K562 (cell line): ENCODE measurements around the gene TMEM192. TPM values are rescaled to one million over a fixed set of nuclear protein-coding genes. Genes with fewer than 3 reads are reported as not detected.

ENCODE experiments used
- ATAC-seq: fragments of 200-7000 bp; cut with Tn5 transposase; 3 replicates; pipeline ENCODE4 v1.9.1; 2020; ENCODE audit warnings: moderate library complexity
- BruUV-seq: library from RNA; stranded (reverse); fragments of 400-500 nt; replicated peaks from 2 replicates; lab custom pipeline; 2021; lab: Mats Ljungman, UMichigan
- CTCF ChIA-PET: fragments of 300-600 bp; formaldehyde crosslinking; extraction: SDS; loops from one replicate; lab custom pipeline; 2021; ENCODE audit warnings: low intra/inter-chr PET ratio; lab: Yijun Ruan, JAX
- POLR2A ChIA-PET: fragments of 300-600, 350-650 bp; sonication (Branson Sonifier 250); formaldehyde crosslinking; extraction: SDS; loops from one replicate; lab custom pipeline; 2021; ENCODE audit warnings: antibody characterized with exemption, inconsistent platforms; lab: Yijun Ruan, JAX
- DNase-seq, 4 experiments: peaks; one replicate each; pipeline versions ENCODE4 v3.0.0 to v3.0.0-alpha.2; 2011 to 2018; ENCODE audit warnings: low spot score in 3 of 4, mixed read lengths in 3 of 4; ENCODE audit errors: extremely low read depth in 1 of 4
- FAIRE-seq: peaks from 2 replicates; lab custom pipeline; 2011; peaks lifted over from hg19 to GRCh38; lab: Jason Lieb, UNC
- H2AFZ ChIP-seq: 2 replicates; pipeline ENCODE4 v1.6.0; 2011; ENCODE audit warnings: low read depth, low read length, control low read depth, inconsistent platforms
- H3K27ac ChIP-seq: fragments of 200-600 bp; 3 replicates; pipeline ENCODE4 v1.8.0; 2011; ENCODE audit warnings: low read depth, mild to moderate bottlenecking, control low read depth, inconsistent platforms, low read length, moderate library complexity, mixed read lengths; ENCODE audit errors: extremely low read depth
- H3K27me3 ChIP-seq, 2 experiments: fragments of 300-600 bp in 1 of 2; 2 replicates in 1 of 2; 3 replicates in 1 of 2; pipeline versions ENCODE4 v1.6.0 to v1.8.0; 2011; ENCODE audit warnings: inconsistent platforms in 2 of 2, low read length in 2 of 2, mild to moderate bottlenecking in 1 of 2, mixed read lengths in 1 of 2, moderate library complexity in 1 of 2; ENCODE audit not compliant: control insufficient read depth in 2 of 2, insufficient read depth in 2 of 2
- H3K36me3 ChIP-seq: fragments of 300-600 bp; 3 replicates; pipeline ENCODE4 v1.8.0; 2011; ENCODE audit warnings: mild to moderate bottlenecking, low read length, inconsistent platforms; ENCODE audit not compliant: control insufficient read depth, insufficient read depth
- H3K4me1 ChIP-seq, 2 experiments: fragments of 200-600 bp in 1 of 2; replicated peaks in 1 of 2; 2 replicates in 1 of 2; 3 replicates in 1 of 2; pipeline versions ENCODE4 v1.5.1 to v1.8.0; 2011; ENCODE audit warnings: inconsistent platforms in 2 of 2, low read length in 2 of 2, mild to moderate bottlenecking in 1 of 2, mixed read lengths in 1 of 2, moderate library complexity in 1 of 2; ENCODE audit not compliant: control insufficient read depth in 2 of 2, insufficient read depth in 2 of 2
- H3K4me2 ChIP-seq: 2 replicates; pipeline ENCODE4 v1.6.1; 2011; ENCODE audit warnings: low read length, control low read depth, inconsistent platforms, mixed read lengths; ENCODE audit not compliant: insufficient read depth
- H3K4me3 ChIP-seq: fragments of 200-600 bp; sonication (generic), shearing (Covaris generic); 2 replicates; pipeline ENCODE4 v1.5.1; 2016; ENCODE audit warnings: control low read depth, inconsistent platforms
- H3K79me2 ChIP-seq: fragments of 200-600 bp; 3 replicates; pipeline ENCODE4 v1.8.0; 2011; ENCODE audit warnings: low read length, inconsistent platforms; ENCODE audit not compliant: control insufficient read depth, insufficient read depth
- H3K9ac ChIP-seq, 2 experiments: 2 replicates each; pipeline versions ENCODE4 v1.6.0 to v1.6.1; 2011; ENCODE audit warnings: low read depth in 2 of 2, low read length in 2 of 2, control low read depth in 1 of 2, inconsistent platforms in 1 of 2, mild to moderate bottlenecking in 1 of 2, mixed read lengths in 1 of 2; ENCODE audit not compliant: insufficient read depth in 1 of 2
- H3K9me1 ChIP-seq: one replicate; pipeline ENCODE4 v1.6.0; 2011; ENCODE audit warnings: inconsistent platforms, mild to moderate bottlenecking, low read length, moderate library complexity; ENCODE audit not compliant: control insufficient read depth, insufficient read depth
- H3K9me3 ChIP-seq: replicated peaks from 2 replicates; pipeline ENCODE4 v1.5.1; 2011; ENCODE audit warnings: low read depth, low read length, inconsistent platforms; ENCODE audit not compliant: control insufficient read depth, insufficient read depth
- H4K20me1 ChIP-seq: replicated peaks from 2 replicates; pipeline ENCODE4 v1.6.1; 2011; ENCODE audit warnings: low read length, inconsistent platforms, mixed read lengths; ENCODE audit not compliant: control insufficient read depth, insufficient read depth
- ATF2 ChIP-seq: sonication (generic); formaldehyde crosslinking; IDR thresholded peaks from 2 replicates; pipeline ENCODE4 v1.8.1; 2022; ENCODE audit warnings: missing genetic modification reagents
- ESRRB ChIP-seq: fragments of 250-450 bp; sonication (Bioruptor Pico); IDR thresholded peaks from 2 replicates; pipeline ENCODE4 v1.5.0; 2020; ENCODE audit warnings: mild to moderate bottlenecking, moderate library complexity, borderline replicate concordance
- GTF2F1 ChIP-seq: IDR thresholded peaks from 2 replicates; pipeline ENCODE4 v1.6.1; 2011; ENCODE audit warnings: low read depth, low read length, improper control_type of control experiment
- HDAC1 ChIP-seq, 2 experiments: fragments of 450-650 bp; IDR thresholded peaks; 2 replicates each; pipeline ENCODE4 v1.6.1; 2016 to 2017; ENCODE audit warnings: inconsistent platforms in 1 of 2, mild to moderate bottlenecking in 1 of 2, moderate library complexity in 1 of 2
- HDAC6 ChIP-seq: IDR thresholded peaks from 2 replicates; pipeline ENCODE4 v1.6.1; 2012; ENCODE audit warnings: low read depth, mild to moderate bottlenecking, control low read depth, inconsistent platforms, low read length, moderate library complexity
- KLF1 ChIP-seq: fragments of 450-650 bp; IDR thresholded peaks from 2 replicates; pipeline ENCODE4 v1.6.1; 2016; ENCODE audit warnings: missing genetic modification characterization, missing compliant biosample characterization
- PHB2 ChIP-seq: fragments of 450-650 bp; IDR thresholded peaks from 2 replicates; pipeline ENCODE4 v1.6.1; 2017; ENCODE audit warnings: low read depth
- PHF20 ChIP-seq: fragments of 450-650 bp; IDR thresholded peaks from 2 replicates; pipeline ENCODE4 v1.6.1; 2018; ENCODE audit not compliant: partially characterized antibody
- SMAD2 ChIP-seq: fragments of 150-350 bp; IDR thresholded peaks from 2 replicates; pipeline ENCODE4 v1.6.1; 2014; ENCODE audit warnings: low read depth, mild to moderate bottlenecking, low read length
- SMARCB1 ChIP-seq: IDR thresholded peaks from 2 replicates; pipeline ENCODE4 v1.6.1; 2011; ENCODE audit warnings: improper control_type of control experiment, low read depth; ENCODE audit not compliant: insufficient read length
- SMARCE1 ChIP-seq: fragments of 450-650 bp; IDR thresholded peaks from 2 replicates; pipeline ENCODE4 v1.7.1; 2016; ENCODE audit warnings: mild to moderate bottlenecking
- SREBF1 ChIP-seq: fragments of 150-350 bp; IDR thresholded peaks from 2 replicates; pipeline ENCODE4 v1.6.1; 2014; ENCODE audit warnings: antibody characterized with exemption, low read depth, low read length, borderline replicate concordance
- SRSF3 ChIP-seq: fragments of 200-400 bp; formaldehyde crosslinking; IDR thresholded peaks from 2 replicates; pipeline ENCODE4 v1.6.1; 2016; ENCODE audit warnings: mild to moderate bottlenecking, low read length, moderate library complexity; ENCODE audit not compliant: insufficient read depth
- TCF7 ChIP-seq: sonication (generic); IDR thresholded peaks from 2 replicates; pipeline ENCODE4 v1.6.1; 2016; ENCODE audit warnings: antibody characterized with exemption, borderline replicate concordance
- ZBTB34 ChIP-seq: fragments of 250-450 bp; sonication (Bioruptor Pico); IDR thresholded peaks from 2 replicates; pipeline ENCODE4 v1.8.0; 2021; ENCODE audit warnings: mild to moderate bottlenecking, moderate library complexity
- ZSCAN29 ChIP-seq: fragments of 450-650 bp; IDR thresholded peaks from 2 replicates; pipeline ENCODE4 v1.6.1; 2017
- WGBS: fragments of 100-300 bp; shearing (Covaris generic); methylation state at CpG from one replicate; pipeline ENCODE4 v1.1.6; 2016; ENCODE audit warnings: low coverage, mixed read lengths; ENCODE audit not compliant: insufficient coverage; ENCODE audit errors: missing lambda C conversion rate; 5-methylcytosine and 5-hydroxymethylcytosine counted together
- in situ Hi-C: fragments of 300-500 bp; cut with MboI; formaldehyde crosslinking; loops from 4 replicates; pipeline ENCODE4 v1.15.0; 2018; ENCODE audit warnings: inconsistent platforms, mixed read lengths
- intact Hi-C: fragments of 100-400 bp; cut with micrococcal nuclease; formaldehyde crosslinking; loops from 2 replicates; pipeline ENCODE4 v1.14.2; 2022
- polyA plus RNA-seq, 8 experiments: library from polyadenylated mRNA; depleted of rRNA in 4 of 8; stranded (reverse) in 5 of 8; unstranded in 3 of 8; fragments of >200 nt; fragmentation: Nextera tagmentation in 2 of 8; fragmentation: Illumina TruSeq in 1 of 8; extraction: Ambion mirVana in 2 of 8; extraction: Trizol in 1 of 8; gene quantifications; 2 replicates each; pipeline versions ENCODE4 v1.2.1 to v1.2.3, GENCODE V29; 2011 to 2014; ENCODE audit warnings: inconsistent platforms in 1 of 8, missing spikeins in 1 of 8
- total RNA-seq, 7 experiments: library from RNA; depleted of rRNA in 6 of 7; stranded (reverse); fragments of >200 nt in 6 of 7; fragmentation: Illumina TruSeq in 2 of 7; extraction: Trizol in 2 of 7; gene quantifications; 2 replicates each; pipeline versions ENCODE4 v1.2.1 to v1.2.3, GENCODE V29; 2011 to 2021; ENCODE audit warnings: low replicate concordance in 1 of 7
- TF ChIP-seq, protein P1 (sequence below): fragments of 250-450 bp; sonication (Bioruptor Pico); IDR thresholded peaks from 2 replicates; pipeline ENCODE4 v1.5.0; 2020; ENCODE audit warnings: mild to moderate bottlenecking
- TF ChIP-seq, protein P2 (sequence below): fragments of 450-650 bp; conservative IDR thresholded peaks from 2 replicates; pipeline ENCODE4 v1.6.1; 2016; ENCODE audit warnings: missing genetic modification characterization, low read depth, mild to moderate bottlenecking, control low read depth, missing compliant biosample characterization

Gene TMEM192
- total and polyA plus RNA-seq, 9 of the 15 experiments (the other 6 are each of a cell fraction or from before 2014, with no cell fraction given) = 4.4 to 28.5 (median 13.3) TPM

DNA sequence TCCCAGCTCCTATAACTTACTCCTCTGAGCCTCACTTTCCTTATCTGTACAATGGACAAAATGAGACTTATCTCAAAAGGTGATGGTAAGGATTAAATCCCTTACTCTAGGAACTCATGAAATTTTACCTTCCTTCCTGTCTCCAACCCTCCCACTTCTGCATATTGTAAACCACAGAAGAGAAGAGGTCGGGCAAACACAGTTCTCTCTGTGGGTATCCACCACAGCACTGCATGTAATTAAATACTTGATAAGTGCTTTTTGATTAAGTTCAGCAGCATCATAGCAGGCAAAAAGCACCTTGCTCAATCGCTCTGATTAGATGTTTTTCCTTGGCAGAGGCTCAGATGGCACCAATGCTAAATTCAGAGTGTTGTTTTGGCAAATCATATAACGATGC, 17.3 kb upstream of the TMEM192 start:
- no peak for FAIRE-seq
- Histone ChIP-seq H3K4me2 (no peak overlapping the region), H3K79me2 (no peaks in the 10 kb centered on the region), H3K9me1 (no peaks in the 10 kb centered on the region), H2AFZ (no peak overlapping the region), H3K36me3 (no peaks in the 10 kb centered on the region), H3K9me3 (no peaks in the 10 kb centered on the region), H3K4me1 (no peaks in the 10 kb centered on the region), H3K4me3 (no peak overlapping the region), H3K27ac (no peak overlapping the region), H4K20me1 (no peaks in the 10 kb centered on the region), H3K27me3 (peaks cover 0 to 4% of the 10 kb centered on the region in 2 experiments; a peak in 1 of 5 replicates), H3K9ac (no peak overlapping the region)
- no TSS peak for BruUV-seq
- POLR2A ChIA-PET = no interaction called here
- in situ Hi-C loops (loop anchor here (5.0 to 25.0 kb wide), 2 partner anchors 332 to 957 kb away; no protein-coding TSS in a partner anchor), intact Hi-C loops (loop anchor here (5.0 kb wide), 3 partner anchors 212 to 957 kb away; no protein-coding TSS in a partner anchor)
- CTCF ChIA-PET = interaction anchor here (3.4 kb wide), 1 partner anchor 334 kb away, joined by 28 read pairs; no protein-coding TSS in a partner anchor
- no peak for DNase-seq
- ATAC-seq = no peak
- 0% methylated on average over 3 of the region's 3 CpGs for WGBS
- TF ChIP-seq SRSF3 (no peak), SMAD2 (no peak), SREBF1 (no peak), PHB2 (no peak), ESRRB (CRISPR knock-in tag) (no peak), GTF2F1 (no peak), PHF20 (no peak), SMARCE1 (no peak), ATF2 (no peak), SMARCB1 (no peak), HDAC6 (no peak), TCF7 (no peak), KLF1 (tag) (no peak), ZBTB34 (CRISPR knock-in tag) (no peak), HDAC1 (IDR thresholded peaks at IDR 0.05) (no peak), ZSCAN29 (no peak)
- TF ChIP-seq, protein P1, sequence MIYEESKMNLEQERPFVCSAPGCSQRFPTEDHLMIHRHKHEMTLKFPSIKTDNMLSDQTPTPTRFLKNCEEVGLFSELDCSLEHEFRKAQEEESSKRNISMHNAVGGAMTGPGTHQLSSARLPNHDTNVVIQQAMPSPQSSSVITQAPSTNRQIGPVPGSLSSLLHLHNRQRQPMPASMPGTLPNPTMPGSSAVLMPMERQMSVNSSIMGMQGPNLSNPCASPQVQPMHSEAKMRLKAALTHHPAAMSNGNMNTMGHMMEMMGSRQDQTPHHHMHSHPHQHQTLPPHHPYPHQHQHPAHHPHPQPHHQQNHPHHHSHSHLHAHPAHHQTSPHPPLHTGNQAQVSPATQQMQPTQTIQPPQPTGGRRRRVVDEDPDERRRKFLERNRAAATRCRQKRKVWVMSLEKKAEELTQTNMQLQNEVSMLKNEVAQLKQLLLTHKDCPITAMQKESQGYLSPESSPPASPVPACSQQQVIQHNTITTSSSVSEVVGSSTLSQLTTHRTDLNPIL (CRISPR knock-in tag) = no peak
- TF ChIP-seq, protein P2, sequence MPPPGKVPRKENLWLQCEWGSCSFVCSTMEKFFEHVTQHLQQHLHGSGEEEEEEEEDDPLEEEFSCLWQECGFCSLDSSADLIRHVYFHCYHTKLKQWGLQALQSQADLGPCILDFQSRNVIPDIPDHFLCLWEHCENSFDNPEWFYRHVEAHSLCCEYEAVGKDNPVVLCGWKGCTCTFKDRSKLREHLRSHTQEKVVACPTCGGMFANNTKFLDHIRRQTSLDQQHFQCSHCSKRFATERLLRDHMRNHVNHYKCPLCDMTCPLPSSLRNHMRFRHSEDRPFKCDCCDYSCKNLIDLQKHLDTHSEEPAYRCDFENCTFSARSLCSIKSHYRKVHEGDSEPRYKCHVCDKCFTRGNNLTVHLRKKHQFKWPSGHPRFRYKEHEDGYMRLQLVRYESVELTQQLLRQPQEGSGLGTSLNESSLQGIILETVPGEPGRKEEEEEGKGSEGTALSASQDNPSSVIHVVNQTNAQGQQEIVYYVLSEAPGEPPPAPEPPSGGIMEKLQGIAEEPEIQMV (tag) = no peak
